DOHH2 (cell line): ENCODE results near the gene STARD8.

Experiments used
- EZH2phosphoT487 ChIP-seq: fragments of 200-600 bp; sonication (generic); IDR thresholded peaks from 2 replicates; pipeline ENCODE4 v1.6.1; 2017; ENCODE audit warnings: borderline replicate concordance, mild to moderate bottlenecking, antibody characterized with exemption, low read length, moderate library complexity, mixed read lengths
- TF ChIP-seq, protein P1 (sequence below): fragments of 200-600 bp; sonication (generic); IDR thresholded peaks from one replicate; pipeline ENCODE4 v1.5.1; 2014; ENCODE audit warnings: antibody characterized with exemption, mild to moderate bottlenecking, low read depth, low read length; ENCODE audit not compliant: poor library complexity, severe bottlenecking

DNA sequence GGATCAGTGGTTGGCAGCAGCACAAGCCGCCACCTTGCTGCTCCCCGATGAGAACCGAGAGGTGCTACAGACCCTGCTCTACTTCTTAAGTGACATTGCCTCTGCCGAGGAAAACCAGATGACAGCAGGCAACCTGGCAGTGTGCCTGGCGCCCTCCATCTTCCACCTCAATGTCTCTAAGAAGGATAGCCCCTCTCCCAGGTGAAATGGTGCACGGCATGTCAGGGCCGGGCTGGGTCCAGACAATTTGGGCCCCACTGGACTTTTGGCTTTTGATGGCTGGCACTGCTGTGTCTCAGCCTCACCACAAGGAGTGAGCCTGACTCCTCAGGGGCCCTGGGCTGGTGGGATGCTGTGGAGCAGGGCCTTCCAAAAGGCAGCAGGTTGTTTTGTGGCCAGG is 74.1 kb downstream of the STARD8 start:
- TF ChIP-seq, protein P1, sequence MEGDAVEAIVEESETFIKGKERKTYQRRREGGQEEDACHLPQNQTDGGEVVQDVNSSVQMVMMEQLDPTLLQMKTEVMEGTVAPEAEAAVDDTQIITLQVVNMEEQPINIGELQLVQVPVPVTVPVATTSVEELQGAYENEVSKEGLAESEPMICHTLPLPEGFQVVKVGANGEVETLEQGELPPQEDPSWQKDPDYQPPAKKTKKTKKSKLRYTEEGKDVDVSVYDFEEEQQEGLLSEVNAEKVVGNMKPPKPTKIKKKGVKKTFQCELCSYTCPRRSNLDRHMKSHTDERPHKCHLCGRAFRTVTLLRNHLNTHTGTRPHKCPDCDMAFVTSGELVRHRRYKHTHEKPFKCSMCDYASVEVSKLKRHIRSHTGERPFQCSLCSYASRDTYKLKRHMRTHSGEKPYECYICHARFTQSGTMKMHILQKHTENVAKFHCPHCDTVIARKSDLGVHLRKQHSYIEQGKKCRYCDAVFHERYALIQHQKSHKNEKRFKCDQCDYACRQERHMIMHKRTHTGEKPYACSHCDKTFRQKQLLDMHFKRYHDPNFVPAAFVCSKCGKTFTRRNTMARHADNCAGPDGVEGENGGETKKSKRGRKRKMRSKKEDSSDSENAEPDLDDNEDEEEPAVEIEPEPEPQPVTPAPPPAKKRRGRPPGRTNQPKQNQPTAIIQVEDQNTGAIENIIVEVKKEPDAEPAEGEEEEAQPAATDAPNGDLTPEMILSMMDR, result no peak
- TF ChIP-seq EZH2phosphoT487, result no peak
